Nephron progenitor cell (in vitro differentiated cells): ENCODE results near the gene KLF3.

ENCODE experiments used
- DNase-seq: peaks from one replicate; pipeline ENCODE4 v3.0.0; 2021
- H3K27ac Mint-ChIP-seq: 2 replicates; pipeline ENCODE4 v1.8.0; 2021; ENCODE audit warnings: mild to moderate bottlenecking, moderate library complexity, mixed read lengths
- H3K27me3 Mint-ChIP-seq: 2 replicates; pipeline ENCODE4 v1.8.0; 2021; ENCODE audit warnings: mild to moderate bottlenecking, low read depth, mixed read lengths; ENCODE audit not compliant: poor library complexity
- H3K36me3 Mint-ChIP-seq: 2 replicates; pipeline ENCODE4 v1.8.0; 2021; ENCODE audit warnings: low read depth, mixed read lengths
- H3K4me1 Mint-ChIP-seq: 2 replicates; pipeline ENCODE4 v1.8.0; 2021; ENCODE audit warnings: mixed read lengths
- H3K4me3 Mint-ChIP-seq: 2 replicates; pipeline ENCODE4 v1.8.0; 2021; ENCODE audit warnings: mild to moderate bottlenecking, moderate library complexity, mixed read lengths
- H3K9me3 Mint-ChIP-seq: 2 replicates; pipeline ENCODE4 v1.8.0; 2021; ENCODE audit warnings: mild to moderate bottlenecking, moderate library complexity, mixed read lengths
- CTCF ChIP-seq: fragments of 200-600 bp; sonication (generic); IDR thresholded peaks from 2 replicates; pipeline ENCODE4 v1.5.0; 2021; ENCODE audit warnings: antibody characterized with exemption

KLF3 gene

DNA sequence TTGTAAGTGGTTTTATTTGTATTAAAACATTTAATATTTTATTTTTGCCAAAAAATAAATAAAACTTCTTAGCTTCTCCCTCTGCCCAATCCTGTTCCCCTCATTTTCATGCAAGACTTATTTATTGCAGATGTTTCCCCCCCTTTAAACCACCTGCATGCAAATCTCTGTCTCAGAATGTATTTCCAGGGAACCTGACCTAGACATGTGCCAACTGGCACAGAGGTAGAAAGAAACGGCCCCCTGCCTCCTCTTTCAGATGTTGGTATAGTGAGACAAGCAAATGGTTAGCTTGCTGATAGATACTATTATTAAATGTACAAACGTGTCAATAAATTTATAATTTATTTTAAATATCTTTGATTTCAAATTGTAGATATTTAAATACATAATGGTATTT is 47.1 kb downstream of the KLF3 start:
- H3K27ac Mint-ChIP-seq, result no peak overlapping the region
- TF ChIP-seq CTCF, result no peak
- no peak for DNase-seq
- no peak overlapping the region for H3K4me3 Mint-ChIP-seq
- no peaks in the 10 kb centered on the region for H3K27me3 Mint-ChIP-seq
- peaks cover 5% of the 10 kb centered on the region for H3K36me3 Mint-ChIP-seq
- peaks cover 24% of the 10 kb centered on the region for H3K9me3 Mint-ChIP-seq
- H3K4me1 Mint-ChIP-seq, result no peaks in the 10 kb centered on the region

GRCh38 chr4:38715050-38715449 is 51.1 kb downstream of the KLF3 start:
- Mint-ChIP-seq H3K36me3 (peaks cover 5% of the 10 kb centered on the region), H3K27me3 (no peaks in the 10 kb centered on the region), H3K4me3 (no peak overlapping the region), H3K4me1 (peaks cover 4% of the 10 kb centered on the region), H3K9me3 (peaks cover 37% of the 10 kb centered on the region), H3K27ac (no peak overlapping the region)
- no peak for TF ChIP-seq CTCF
- no peak for DNase-seq

DNA sequence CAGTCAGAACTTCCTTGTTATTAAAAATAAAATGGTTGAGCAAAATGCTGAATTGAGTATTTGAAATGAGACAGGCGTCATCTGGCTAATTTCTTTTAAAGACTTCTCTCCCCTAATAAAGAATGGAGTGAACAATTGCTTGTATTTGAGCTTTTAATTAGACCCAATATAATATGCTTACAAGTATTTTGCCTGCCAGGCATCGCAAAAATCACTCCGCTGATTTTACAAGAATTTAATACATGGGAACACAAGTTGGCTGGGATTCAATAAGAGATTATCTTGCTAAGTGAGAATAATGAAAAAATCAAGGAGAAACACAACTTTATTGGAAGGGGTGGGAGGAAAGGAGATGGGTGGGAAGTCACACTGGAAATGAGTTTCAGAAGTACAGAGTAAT is 52.3 kb downstream of the KLF3 start:
- Mint-ChIP-seq H3K4me3 (no peak overlapping the region), H3K4me1 (peaks cover 4% of the 10 kb centered on the region), H3K36me3 (peaks cover 5% of the 10 kb centered on the region), H3K27me3 (no peaks in the 10 kb centered on the region), H3K27ac (no peak overlapping the region), H3K9me3 (peaks cover 37% of the 10 kb centered on the region)
- TF ChIP-seq CTCF, result no peak
- no peak for DNase-seq

DNA sequence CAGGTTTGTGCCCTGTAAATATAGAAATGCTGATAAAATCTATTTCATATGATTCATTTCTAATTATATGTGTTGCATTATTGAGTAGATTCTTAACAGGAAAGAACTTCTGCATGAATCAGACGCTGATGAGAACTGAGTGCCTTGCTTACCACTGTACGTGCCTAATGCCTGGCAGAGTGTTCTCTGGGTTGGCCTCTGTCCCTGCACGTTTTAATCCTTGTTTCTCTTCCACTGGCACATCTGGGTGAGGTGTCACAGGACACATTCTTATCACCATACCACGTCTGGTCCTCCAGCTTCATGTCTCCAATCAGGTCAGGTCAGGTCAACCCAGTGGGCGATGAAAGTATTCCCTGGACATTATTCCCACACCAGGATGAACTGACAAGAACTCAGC is 53.6 kb downstream of the KLF3 start:
- Mint-ChIP-seq H3K27me3 (no peaks in the 10 kb centered on the region), H3K4me3 (no peak overlapping the region), H3K4me1 (peaks cover 4% of the 10 kb centered on the region), H3K36me3 (no peaks in the 10 kb centered on the region), H3K9me3 (peaks cover 32% of the 10 kb centered on the region), H3K27ac (no peak overlapping the region)
- no peak for DNase-seq
- TF ChIP-seq CTCF, result no peak

DNA sequence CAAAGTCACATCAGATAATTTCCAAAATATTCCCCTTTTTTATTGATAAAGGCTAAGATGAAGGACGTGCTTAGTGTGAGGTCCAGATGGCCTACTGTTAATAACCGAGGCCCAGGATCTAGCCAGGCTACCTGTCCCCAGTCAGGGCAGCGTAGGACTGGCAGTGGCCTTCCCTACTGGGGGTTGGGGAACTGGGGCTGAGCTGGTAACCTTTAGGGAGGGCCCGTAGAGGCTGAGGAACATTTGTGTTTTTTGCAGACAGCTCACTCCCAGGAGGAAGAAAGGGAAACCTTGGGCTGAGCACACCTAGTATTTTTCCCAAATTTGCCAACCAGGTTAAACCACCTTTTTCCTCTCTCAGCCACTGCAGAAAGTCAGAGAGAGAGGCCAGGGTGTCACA is 59.1 kb downstream of the KLF3 start:
- no peak overlapping the region for H3K27ac Mint-ChIP-seq
- H3K4me1 Mint-ChIP-seq, result peaks cover 23% of the 10 kb centered on the region
- H3K4me3 Mint-ChIP-seq, result no peak overlapping the region
- no peak for TF ChIP-seq CTCF
- peaks cover 4% of the 10 kb centered on the region for H3K9me3 Mint-ChIP-seq
- H3K36me3 Mint-ChIP-seq, result no peaks in the 10 kb centered on the region
- no peak for DNase-seq
- no peaks in the 10 kb centered on the region for H3K27me3 Mint-ChIP-seq

- peaks cover 31% of the 10 kb centered on the region for H3K4me1 Mint-ChIP-seq
- DNase-seq, result no peak
- no peak for TF ChIP-seq CTCF
These were observed 59.9 kb downstream of the KLF3 start for GRCh38 chr4:38723726-38724474.

More at GRCh38 chr4:38723726-38724474, 59.9 kb downstream of the KLF3 start:
- peak overlapping the region; percentile 49 for H3K27ac Mint-ChIP-seq
- no peaks in the 10 kb centered on the region for H3K36me3 Mint-ChIP-seq
- peaks cover 4% of the 10 kb centered on the region for H3K9me3 Mint-ChIP-seq
- H3K4me3 Mint-ChIP-seq, result no peak overlapping the region
- H3K27me3 Mint-ChIP-seq, result no peaks in the 10 kb centered on the region
